GM18499 (cell line): Measurements from ENCODE around the gene KRTAP5-2.

Source experiments
- ATAC-seq: cut with Tn5 transposase; IDR thresholded peaks from one replicate; pipeline ENCODE4 v1.9.1; 2021; ENCODE audit warnings: moderate number of reproducible peaks; ENCODE audit not compliant: insufficient read depth, unreplicated experiment

KRTAP5-2 gene

DNA sequence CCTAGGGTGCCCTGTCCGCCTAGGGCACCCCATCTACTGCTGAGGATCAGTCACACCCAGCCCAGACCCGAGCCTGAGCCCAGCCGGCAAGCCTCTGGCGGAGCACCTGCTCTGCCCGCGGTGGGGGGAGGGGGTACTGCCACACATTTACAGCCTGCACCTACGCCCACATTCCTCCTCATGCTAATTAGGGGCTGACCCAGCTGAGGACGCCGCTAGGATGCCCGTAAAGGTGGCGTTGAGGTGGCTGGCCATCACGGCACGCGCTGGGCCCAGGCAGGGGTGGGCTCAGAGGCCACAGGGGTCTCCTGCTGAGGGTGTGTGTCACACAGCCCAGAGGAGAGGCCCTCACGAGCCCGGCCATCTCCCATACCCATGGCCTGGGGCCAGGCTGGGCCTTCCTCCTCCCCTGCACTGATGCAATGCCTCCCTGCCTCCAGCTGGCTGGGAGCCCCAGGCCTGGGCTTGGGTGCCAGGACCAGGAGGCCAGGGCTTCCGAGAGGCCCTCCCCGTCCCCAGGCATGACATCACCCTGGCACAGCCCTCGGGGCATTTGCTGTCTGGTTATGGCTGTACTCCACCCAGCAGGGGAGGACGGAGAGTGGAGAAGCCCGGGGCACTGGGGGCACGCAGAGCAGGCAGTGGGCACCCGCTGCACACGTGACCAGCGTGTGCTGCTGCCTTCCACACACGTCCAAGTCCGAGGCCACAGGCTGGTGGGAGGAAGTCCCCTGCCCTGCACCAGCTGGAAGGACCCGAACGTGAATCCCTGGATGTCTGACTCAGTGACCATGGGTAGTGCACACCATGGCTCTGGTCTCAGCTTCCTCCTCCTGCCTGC, 38.8 kb downstream of the KRTAP5-2 start:
- no peak for ATAC-seq

DNA sequence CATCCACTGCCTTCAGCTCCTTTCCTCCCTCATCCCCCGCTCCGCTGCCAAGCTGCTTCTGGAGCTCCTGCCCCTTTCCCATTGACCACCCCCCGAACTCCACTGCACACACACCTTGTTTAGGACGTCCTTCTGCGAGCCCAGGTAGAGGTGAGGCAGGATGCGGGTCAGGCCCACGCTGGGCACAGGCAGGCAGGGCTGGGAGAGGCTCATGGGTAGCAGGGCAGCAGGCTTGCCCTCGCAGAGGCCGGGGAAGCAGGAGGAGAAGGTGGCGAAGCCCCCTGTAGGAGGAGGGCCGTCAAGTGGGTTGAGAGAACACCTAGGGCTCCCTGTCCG, 39.4 kb downstream of the KRTAP5-2 start:
- ATAC-seq: no peak

DNA sequence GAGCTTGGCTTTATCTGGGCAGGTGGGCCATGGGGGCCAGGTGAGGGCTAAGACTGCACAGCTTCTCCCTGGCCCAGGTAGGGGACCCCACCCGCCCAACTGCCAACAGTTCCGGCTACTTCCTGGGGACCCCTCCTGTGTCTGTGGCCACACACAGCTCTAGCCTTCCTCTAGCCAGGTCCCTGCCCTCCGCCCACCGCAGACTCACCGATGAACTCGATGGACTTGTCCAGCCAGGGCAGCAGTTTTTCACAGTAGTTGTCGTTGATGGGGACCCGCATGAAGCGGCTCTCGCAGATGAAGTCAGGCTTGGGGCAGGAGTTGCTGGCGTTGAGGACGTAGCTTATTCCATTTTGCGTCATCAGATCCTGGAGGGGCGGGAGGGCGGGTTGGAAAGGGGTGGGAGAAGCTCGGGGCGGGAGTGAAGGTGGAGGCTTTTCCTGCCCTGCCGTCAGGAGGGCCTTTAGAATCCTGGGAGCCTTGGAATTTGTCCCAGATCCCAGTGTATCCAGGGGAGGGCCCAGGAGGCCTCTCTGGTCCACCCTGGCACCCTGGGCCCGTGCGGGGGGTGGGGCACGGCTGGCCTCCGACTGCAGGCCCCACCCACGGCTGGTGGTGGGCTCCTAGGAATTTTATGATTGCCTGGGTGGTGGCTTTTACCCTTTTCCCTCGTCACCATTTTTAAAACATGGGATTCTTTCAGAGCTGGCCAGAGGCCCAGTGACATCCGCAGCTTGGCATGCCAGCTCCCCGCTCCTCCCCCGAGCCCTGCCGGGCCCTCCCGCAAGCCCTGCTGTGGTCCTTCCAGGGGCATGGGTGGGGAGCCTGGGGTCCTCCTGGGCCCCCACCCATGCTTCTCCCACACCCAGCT, 40.0 kb downstream of the KRTAP5-2 start:
- ATAC-seq: no peak

DNA sequence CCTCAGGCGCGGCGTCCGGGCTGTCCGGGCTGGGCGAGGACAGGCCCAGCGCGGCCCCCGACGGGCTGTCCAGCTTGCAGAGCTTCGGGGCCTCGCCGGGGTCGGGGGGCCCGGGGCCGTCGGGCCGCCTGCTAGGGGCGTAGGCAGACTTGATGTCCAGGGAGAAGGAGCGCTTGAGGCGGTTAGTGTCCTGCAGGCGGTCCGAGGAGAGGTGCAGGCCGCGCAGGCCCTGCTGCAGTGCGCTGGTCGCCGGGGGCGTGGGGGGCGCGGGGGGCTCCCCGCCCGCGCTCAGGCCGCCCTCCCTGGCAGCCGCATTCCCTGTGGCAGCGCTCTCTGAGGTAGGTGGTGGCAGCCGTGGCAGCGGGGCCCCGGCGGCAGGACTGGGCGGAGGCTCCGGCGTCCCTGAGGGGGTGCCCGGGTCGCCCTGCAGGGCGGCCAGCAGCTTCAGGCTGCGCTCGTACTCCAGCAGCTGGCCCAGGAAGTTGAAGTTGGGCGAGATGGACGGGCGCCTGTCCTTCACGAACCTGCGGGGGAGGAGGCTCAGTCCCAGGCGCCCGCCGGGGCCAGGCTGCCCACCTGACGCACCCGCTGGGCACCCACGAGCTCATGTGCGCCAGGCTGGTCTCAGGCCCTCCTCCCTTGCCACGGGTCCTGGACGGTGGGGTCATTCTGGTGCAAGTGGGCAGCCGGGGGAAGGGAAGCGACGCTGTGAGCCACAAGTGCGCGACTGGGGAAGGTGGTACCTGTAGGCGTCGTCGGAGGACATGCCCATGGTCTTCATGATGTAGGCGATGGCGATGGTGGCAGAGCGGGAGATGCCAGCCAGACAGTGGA, 40.8 kb downstream of the KRTAP5-2 start:
- ATAC-seq: no peak

DNA sequence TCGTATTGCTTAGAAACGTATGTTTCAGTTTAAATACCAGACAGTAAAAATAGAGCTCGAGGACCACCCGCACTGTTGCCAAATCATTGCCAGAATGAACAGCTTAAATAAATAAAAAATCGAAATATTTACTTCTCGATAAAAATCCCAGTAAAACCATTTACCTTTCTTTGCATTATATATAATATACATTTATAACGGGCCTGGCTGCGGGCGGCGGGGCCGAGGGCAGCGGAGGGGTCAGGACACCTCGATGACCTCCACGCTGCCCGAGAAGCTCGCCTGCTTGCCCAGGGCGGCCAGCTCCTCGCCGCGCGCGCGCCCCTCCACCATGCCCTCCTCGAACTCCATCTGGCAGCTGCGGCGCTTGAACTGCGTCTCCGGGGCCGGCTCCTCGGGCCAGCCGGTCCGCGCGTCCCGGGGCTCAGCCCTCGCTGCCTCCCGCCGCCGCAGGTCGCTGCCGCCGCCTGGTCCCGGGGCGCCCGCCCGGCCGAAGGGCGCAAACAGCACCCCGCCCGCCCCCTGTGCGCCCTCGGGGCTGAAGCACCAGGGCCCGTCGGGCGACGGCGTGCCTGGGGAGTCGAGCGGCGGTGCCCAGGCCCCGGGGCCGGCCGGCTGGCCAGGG, 41.7 kb downstream of the KRTAP5-2 start:
- ATAC-seq: no peak

DNA sequence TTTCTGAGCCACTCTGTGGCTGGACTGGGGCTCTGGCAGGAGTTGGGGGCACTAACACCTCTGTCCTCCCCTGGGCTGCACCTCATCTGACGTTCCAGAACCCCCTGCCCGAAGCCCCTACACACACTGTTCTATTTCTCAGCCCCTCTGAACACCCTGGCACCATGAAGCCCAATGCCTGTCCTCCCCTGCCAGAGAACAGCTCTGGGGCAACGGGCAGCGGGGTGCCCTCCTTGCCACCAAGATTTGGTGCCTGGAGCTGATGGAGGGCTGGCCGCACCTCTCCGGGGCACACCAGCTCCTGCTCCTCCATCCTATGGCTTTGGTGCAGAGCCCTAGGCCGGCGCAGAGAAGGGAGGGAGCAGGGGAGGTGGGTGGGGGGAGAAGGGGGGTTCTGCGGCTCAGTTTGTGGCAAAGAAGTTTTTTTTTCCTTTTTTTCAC, 42.4 kb downstream of the KRTAP5-2 start:
- ATAC-seq: no peak

DNA sequence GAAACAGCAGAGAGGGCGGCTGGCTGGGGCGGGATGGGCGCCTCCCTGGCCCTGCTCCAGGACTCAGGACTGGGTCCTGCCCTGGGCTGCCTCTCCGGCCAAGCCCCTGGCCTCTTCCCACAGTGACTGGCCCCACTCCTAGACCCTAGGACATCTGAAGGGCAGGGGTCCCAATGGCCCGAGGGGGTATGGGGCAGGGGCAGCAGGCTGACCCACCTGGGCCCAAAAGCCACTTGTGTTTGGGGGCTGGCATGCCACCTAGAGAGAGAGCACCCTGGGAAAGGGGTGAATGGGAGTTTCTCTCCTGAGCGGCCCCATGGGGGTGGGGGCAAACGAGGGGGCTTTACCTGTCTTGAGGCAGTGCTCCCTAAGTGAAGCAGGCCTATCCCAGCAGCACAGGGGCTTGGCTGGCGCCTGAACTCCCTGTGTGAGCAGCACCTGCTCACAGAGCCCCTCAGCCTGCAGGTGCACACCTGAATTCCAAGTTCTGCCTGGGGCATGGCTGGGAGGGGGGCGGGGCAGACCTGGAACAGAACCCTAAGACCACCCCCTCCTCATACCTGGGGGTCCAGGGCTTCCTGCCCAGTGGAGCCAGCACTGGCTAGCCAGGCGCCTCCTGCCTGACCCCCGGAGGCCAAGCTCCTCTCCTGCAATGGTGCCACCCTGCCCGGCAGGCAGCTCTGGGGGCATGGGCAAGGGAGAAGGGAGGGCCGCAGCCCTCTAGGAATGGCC, 42.9 kb downstream of the KRTAP5-2 start:
- no peak for ATAC-seq

DNA sequence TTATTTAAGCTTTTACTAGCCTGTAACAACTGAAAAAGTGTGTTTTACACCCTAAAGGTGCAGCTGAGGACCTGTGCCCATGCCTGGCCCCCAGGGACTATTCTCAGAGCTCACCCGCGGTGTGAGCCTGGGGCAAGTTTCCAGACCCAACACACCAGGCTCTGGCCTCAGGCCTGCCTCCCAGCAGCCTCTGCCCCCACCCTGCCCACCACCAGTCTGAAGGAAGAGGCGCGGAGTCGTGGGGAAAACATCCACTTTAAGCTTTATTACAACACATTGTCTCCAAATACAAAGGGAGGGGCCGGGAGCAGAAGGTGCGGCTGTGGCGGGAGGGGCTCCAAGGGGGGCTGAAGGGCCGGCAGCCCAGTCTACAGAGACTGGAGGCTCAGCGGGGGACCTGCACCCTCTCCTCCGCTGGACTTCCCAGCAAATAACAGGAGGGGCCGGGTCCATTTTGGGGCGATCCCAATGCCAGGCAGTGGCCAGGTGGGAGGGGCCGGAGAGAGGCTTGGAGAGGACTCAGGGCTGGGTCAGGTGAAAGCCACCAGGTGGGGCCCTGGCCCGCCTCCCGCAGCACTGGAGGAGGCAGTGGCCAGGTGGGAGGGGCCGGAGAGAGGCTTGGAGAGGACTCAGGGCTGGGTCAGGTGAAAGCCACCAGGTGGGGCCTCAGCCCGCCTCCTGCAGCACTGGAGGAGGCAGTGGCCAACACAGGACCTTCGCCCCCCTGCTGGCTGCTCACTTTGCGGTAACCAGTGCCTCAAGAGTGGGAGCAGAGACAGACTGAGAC, 44.1 kb downstream of the KRTAP5-2 start:
- no peak for ATAC-seq

DNA sequence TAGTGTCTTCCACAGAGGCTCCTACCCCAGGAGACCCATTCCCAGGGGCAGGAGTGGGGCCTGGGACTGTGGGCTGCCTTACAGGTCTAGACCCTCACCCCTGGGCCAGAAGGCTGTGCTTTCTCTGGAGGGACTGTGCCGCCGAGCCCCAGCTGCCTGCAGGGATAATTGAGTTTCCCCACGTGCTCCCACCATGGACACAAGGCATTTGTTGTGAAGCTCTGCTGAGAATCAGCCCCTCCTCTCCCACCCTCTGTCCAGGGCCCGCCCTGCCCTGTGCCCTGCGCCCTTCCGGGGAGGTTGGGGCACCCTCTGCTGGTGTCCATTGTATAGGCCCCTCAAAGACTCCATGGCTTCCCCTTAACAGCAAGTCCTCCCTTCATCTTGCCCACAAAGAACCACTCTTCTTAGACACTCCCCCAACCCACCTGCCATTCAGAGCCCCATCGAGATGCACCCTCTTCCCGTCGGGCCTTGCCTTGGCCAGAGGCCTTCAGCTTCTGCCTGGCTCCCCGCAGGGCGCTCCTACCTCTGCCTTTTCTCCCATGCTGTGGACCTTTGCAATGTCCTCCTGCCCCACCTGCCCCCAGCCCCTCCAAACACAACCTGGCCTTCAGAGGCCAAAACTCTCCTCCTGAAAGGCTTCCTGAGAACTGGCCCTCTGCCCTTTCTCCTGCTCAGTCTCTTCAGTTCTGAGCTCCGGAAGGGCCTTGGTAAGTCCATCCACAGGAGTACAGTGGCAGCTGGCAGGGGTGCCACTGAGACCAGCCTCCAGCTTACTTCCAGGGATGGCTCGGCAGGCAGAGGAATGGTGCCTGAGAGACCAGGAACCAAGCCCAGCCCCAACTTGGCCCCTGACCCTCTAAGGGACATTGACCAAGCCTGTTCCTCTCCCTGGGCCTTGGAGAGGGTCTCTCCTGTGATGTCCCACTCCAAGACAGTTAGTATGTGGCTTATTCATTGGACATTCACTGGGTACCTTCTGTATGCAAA, 48.5 kb downstream of the KRTAP5-2 start:
- no peak for ATAC-seq

DNA sequence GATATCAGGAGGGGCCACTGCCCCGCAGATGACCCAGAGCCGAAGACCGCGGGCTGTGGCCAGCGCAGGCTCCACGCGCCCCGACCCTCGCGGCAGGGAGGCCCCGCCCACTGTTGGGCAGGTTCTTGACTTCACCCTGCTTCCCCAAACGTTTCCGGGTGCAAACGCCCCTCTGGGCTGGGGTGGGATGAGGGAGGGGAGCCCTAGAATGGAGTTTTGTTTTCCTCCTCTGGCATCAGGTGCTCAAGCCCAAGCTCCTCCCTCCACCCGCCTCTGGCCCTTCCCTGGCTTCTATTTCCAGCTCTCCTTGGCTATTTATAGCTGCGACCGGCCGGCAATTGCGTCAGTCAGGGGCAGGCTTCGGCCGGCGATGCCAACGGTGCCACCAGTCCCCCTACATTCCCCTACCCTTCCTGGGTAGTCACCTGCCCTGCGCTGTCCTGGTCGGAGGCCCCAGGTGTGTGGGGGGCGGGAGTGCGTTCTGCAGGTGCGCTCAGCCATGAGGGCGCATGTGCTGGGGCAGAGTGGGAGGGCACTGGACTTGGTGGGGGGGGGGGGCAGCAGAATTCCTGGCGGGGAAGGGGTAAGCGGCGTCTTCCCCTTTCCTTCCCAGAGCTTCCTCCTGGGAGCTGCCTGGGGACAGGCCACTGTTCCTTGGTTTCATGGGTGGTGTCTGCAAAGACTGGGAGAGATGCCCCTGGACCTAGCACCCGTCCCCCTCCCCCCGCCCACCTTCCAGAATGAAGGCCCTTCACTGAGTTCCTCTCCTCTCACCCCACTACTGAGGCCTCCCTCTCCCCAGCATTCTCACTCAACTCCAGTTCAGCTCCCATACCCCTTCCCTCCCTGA, 49.6 kb downstream of the KRTAP5-2 start:
- no peak for ATAC-seq

DNA sequence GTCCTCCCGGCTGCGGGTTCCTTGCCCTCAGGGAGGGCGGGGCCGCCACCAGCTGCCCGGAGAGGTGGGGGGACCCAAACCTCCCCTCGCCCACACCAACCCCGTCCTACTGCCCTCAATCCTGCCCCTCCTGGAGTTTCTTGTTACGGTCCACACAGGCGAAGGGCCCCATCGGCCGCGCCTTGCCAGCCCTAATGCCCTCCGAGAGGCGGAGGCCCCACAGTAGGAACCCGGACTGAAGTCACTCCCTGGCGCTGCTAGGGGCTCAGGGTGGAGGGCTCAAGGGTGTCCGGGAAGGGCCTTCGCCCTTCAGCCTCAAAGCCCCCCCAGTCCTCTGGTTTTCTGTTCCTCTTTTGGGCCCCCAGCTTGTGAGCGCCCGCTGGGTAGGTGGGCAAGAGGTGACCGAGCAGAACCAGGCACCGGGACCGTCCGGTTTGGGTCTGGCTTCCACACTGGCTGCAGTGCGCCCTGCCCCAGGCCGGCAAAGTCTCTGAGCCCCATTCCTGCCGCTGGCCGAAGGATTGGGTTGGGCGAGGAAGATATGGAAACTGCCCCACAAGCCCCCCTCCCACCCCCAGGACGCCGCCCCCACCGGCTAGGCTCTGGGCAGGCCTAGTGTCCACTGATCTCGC, 50.5 kb downstream of the KRTAP5-2 start:
- ATAC-seq: no peak
